Lower leg skin (tissue), 4 donors: ENCODE results near the gene UNC79. TPM values are rescaled to one million over a fixed set of nuclear protein-coding genes. Genes with fewer than 3 reads are reported as not detected.

Experiments used
- DNase-seq, 2 donors: peaks; one replicate each; pipeline ENCODE4 v3.0.0-alpha.2; 2019; ENCODE audit warnings: low spot score in 2 of 2
- H3K4me3 ChIP-seq: fragments of 200-600 bp; sonication (generic); 2 replicates; pipeline ENCODE4 v1.5.1; 2017; ENCODE audit warnings: mild to moderate bottlenecking, low read depth; ENCODE audit not compliant: poor library complexity, severe bottlenecking
- POLR2A ChIP-seq, 2 donors: fragments of 450-650 bp; IDR thresholded peaks; one replicate each; pipeline ENCODE4 v1.6.1; 2016 to 2017; ENCODE audit warnings: antibody characterized with exemption in 2 of 2, mild to moderate bottlenecking in 1 of 2, moderate library complexity in 1 of 2
- WGBS, 2 donors: methylation state at CpG; one replicate each; pipeline ENCODE4 v1.1.5; 2018; 5-methylcytosine and 5-hydroxymethylcytosine counted together
- intact Hi-C: fragments of 100-400 bp; cut with DNase I; formaldehyde crosslinking; loops from one replicate; pipeline ENCODE4 v1.15.0; 2023; ENCODE audit warnings: low total_unique reads
- total RNA-seq, 4 donors: library from RNA; depleted of rRNA; stranded (reverse); fragments of >200 nt; gene quantifications; one replicate each; pipeline ENCODE4 v1.1.0, GENCODE V29; 2016
- TF ChIP-seq, protein P1 (sequence below), 3 donors: fragments of 450-650 bp; IDR thresholded peaks; one replicate each; pipeline ENCODE4 v1.5.1; 2016; ENCODE audit warnings: antibody characterized with exemption in 3 of 3, mild to moderate bottlenecking in 3 of 3, moderate library complexity in 2 of 3

Gene UNC79
- total RNA-seq, 4 donors from 2014 or later: 0.06 to 0.27 TPM; not detected in 2

DNA sequence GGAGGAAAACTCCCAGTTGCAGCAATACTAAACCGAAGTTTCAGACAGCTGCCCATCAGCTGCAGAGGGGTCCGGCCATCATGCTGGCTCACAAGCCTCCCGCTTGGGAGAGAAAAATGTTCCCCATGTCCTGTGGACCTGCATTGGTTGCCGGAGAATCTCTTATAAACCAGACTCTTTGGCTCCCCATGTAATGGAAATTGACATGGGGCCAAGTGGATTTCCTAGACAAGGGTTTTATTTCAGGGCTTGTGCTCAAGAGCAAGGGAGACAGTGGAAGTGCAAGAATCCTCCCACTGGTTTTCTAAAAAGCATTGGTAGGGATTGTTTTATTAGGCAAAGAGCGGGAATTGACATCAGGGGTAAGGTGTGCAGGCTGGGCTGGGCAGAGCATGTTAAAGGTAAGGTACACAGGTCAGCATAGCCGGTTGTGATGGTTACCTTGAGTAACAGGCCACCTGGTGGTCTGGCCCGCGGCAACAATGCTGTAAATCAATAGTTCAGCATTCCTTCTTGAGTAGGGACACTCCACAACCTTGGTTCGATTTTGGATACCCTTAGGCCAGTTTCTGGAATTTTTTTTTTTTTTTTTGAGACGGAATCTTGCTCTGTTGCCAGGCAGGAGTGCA, 135.4 kb downstream of the UNC79 start:
- H3K4me3 ChIP-seq: no peak overlapping the region
- TF ChIP-seq, protein P1, sequence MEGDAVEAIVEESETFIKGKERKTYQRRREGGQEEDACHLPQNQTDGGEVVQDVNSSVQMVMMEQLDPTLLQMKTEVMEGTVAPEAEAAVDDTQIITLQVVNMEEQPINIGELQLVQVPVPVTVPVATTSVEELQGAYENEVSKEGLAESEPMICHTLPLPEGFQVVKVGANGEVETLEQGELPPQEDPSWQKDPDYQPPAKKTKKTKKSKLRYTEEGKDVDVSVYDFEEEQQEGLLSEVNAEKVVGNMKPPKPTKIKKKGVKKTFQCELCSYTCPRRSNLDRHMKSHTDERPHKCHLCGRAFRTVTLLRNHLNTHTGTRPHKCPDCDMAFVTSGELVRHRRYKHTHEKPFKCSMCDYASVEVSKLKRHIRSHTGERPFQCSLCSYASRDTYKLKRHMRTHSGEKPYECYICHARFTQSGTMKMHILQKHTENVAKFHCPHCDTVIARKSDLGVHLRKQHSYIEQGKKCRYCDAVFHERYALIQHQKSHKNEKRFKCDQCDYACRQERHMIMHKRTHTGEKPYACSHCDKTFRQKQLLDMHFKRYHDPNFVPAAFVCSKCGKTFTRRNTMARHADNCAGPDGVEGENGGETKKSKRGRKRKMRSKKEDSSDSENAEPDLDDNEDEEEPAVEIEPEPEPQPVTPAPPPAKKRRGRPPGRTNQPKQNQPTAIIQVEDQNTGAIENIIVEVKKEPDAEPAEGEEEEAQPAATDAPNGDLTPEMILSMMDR (IDR thresholded peaks at IDR 0.05): no peak
- TF ChIP-seq POLR2A (IDR thresholded peaks at IDR 0.05): no peak
- intact Hi-C loops: no loop called here
- no peak for DNase-seq
- WGBS, 2 donors: 70 to 73% methylated on average over 10 of the region's 10 CpGs

DNA sequence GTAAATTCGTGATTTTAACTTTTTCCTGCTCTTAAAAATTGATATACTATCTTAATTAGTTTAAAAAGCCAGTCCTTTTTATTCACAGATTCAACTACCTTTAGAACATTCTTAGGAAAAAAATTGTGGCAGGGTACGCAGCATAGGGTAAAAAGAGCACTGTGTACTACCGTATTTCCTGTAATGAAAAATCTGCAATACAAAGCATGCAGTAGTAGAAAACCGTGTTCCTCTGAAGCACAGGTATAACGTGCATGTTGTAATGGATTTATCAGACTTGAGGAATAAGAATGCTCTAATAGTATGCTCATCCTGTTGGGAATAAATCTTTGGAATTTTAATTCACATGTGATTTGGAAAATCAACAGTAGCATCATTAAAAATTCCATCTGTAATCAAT, 140.5 kb downstream of the UNC79 start:
- no peak overlapping the region for H3K4me3 ChIP-seq
- 75 to 84% methylated on average over 5 of the region's 5 CpGs for WGBS, 2 donors
- DNase-seq: no peak
- TF ChIP-seq POLR2A (IDR thresholded peaks at IDR 0.05): no peak
- TF ChIP-seq, protein P1 (IDR thresholded peaks at IDR 0.05): no peak
- intact Hi-C loops: no loop called here

DNA sequence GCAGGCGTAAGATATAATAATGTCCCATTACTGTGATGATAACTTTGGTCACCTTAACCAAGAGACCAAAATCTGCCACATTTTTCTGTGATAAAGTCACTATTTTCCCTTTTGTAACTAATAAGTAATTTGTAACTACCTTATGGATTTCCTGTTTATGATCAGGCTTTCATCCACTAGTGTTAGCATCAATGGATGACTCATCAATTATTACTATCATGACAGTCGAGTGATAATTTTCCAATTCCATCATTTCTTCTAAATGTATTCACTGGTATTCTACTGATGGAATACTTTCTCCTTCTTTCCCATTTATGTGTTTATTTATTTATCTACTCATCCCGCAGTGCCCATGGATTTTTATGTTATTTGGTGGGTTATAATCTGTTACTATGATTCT, 148.4 kb downstream of the UNC79 start:
- DNase-seq: no peak
- H3K4me3 ChIP-seq: no peak overlapping the region
- intact Hi-C loops: no loop called here
- TF ChIP-seq, protein P1 (IDR thresholded peaks at IDR 0.05): no peak
- no peak for TF ChIP-seq POLR2A (IDR thresholded peaks at IDR 0.05)
- WGBS, 2 donors: 84 to 85% methylated on average over 3 of the region's 3 CpGs

DNA sequence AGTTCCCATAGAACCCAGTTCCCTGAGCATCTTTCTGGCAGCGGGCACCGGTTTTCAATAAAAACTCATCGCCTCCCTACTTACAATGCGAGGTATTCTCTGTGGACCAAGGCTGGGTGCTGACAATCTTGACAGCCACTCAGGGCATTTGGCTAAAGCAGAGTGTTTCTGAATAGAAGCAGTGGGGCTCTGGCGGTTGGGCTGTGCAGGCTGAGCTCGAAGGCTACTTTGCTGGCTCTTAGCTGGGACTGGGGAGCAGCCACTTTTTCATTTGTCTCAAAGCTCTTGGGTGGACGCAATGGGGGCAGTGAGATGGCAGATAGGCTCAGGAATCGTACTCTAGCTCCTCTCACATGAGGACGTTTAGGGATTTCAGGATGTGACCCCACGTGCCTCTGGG, 151.8 kb downstream of the UNC79 start:
- DNase-seq: no peak
- no peak for TF ChIP-seq POLR2A (IDR thresholded peaks at IDR 0.05)
- TF ChIP-seq, protein P1 (IDR thresholded peaks at IDR 0.05): no peak
- 75 to 87% methylated on average over 9 to 10 of the region's 10 CpGs for WGBS, 2 donors
- intact Hi-C loops: no loop called here
- H3K4me3 ChIP-seq: no peak overlapping the region

DNA sequence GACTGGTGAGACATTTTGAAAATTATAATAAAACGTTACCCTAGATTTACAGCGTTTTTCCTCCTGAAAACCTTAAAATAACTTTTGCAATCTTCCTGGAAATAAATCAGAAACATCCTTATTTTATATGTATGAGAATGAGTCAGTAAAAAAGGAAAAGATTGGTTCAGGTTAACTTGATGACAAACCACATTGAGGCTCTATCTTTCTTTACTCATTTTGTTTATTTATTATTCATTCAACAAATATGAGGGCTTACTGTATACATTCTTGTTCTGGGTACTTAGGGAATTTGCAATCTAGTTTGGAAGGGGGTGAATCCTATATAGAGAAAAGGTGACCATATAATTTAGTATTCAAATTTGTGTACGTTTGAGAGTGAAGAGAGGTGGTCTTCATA, 156.6 kb downstream of the UNC79 start:
- no peak for DNase-seq
- intact Hi-C loops: no loop called here
- 71 to 85% methylated on average over 3 of the region's 3 CpGs for WGBS, 2 donors
- TF ChIP-seq, protein P1 (IDR thresholded peaks at IDR 0.05): no peak
- TF ChIP-seq POLR2A (IDR thresholded peaks at IDR 0.05): no peak
- no peak overlapping the region for H3K4me3 ChIP-seq

DNA sequence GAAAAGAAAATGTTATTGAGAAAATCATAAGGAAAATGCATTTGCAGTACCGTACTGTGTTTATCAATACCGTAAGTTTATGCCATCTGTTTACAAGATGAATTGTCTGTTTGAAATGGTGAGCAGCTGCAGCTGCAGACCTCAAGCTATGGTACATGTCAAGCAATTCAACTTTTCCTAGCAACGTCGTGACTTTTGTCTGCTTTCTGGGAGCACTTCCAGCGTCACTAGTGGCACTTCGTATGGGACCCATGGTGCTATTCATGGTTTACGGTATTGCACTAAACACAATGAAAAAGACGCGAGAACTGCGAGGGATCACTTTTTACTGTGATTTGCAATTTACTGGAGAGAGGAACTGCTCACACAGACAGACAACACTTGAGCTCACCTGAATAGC, 160.8 kb downstream of the UNC79 start:
- 67 to 71% methylated on average over 10 of the region's 10 CpGs for WGBS, 2 donors
- intact Hi-C loops: no loop called here
- no peak overlapping the region for H3K4me3 ChIP-seq
- DNase-seq: no peak
- no peak for TF ChIP-seq POLR2A (IDR thresholded peaks at IDR 0.05)
- TF ChIP-seq, protein P1 (IDR thresholded peaks at IDR 0.05): no peak
